WTC11 (cell line): ENCODE data around the gene PCSK2. TPM values are rescaled to one million over a fixed set of nuclear protein-coding genes. Genes with fewer than 3 reads are reported as not detected.

Experiments
- ATAC-seq: fragments of 200-7000 bp; cut with Tn5 transposase; 2 replicates; pipeline ENCODE4 v1.10.0; 2021; ENCODE audit warnings: mild to moderate bottlenecking, moderate library complexity
- CTCF ChIA-PET: fragments of 300-600 bp; sonication (Branson Sonifier 250); formaldehyde crosslinking; loops from one replicate; lab custom pipeline; 2021; ENCODE audit warnings: antibody characterized with exemption; lab: Charles Lee
- POLR2A ChIA-PET: fragments of 350-600 bp; sonication (Branson Sonifier 250); formaldehyde crosslinking; loops from one replicate; lab custom pipeline; 2021; ENCODE audit warnings: antibody characterized with exemption; lab: Charles Lee
- DNase-seq: peaks from one replicate; pipeline ENCODE4 v3.0.0; 2021; ENCODE audit warnings: low spot score
- H3K27ac Mint-ChIP-seq: 2 replicates; pipeline ENCODE4 v1.8.0; 2021; ENCODE audit warnings: mixed read lengths
- H3K27me3 Mint-ChIP-seq: 2 replicates; pipeline ENCODE4 v1.8.0; 2021; ENCODE audit warnings: low read depth, mild to moderate bottlenecking, moderate library complexity, mixed read lengths
- H3K36me3 Mint-ChIP-seq: 2 replicates; pipeline ENCODE4 v1.8.0; 2021; ENCODE audit warnings: mixed read lengths
- H3K4me1 Mint-ChIP-seq: 2 replicates; pipeline ENCODE4 v1.8.0; 2022; ENCODE audit warnings: mixed read lengths
- H3K4me3 Mint-ChIP-seq: 2 replicates; pipeline ENCODE4 v1.8.0; 2021; ENCODE audit warnings: mild to moderate bottlenecking, moderate library complexity, mixed read lengths
- H3K9me3 Mint-ChIP-seq: 2 replicates; pipeline ENCODE4 v1.8.0; 2021; ENCODE audit warnings: mixed read lengths
- CREB1 ChIP-seq: sonication (generic); formaldehyde crosslinking; IDR thresholded peaks from 2 replicates; pipeline ENCODE4 v1.8.0; 2023; ENCODE audit warnings: mild to moderate bottlenecking, missing genetic modification reagents
- CREM ChIP-seq: sonication (generic); formaldehyde crosslinking; IDR thresholded peaks from 2 replicates; pipeline ENCODE4 v1.8.1; 2022; ENCODE audit warnings: mild to moderate bottlenecking, missing genetic modification reagents, moderate library complexity
- EMX1 ChIP-seq: fragments of 250-450 bp; sonication (Bioruptor Pico); IDR thresholded peaks from 2 replicates; pipeline ENCODE4 v1.8.0; 2021; ENCODE audit warnings: mild to moderate bottlenecking
- FOXP1 ChIP-seq: sonication (generic); formaldehyde crosslinking; IDR thresholded peaks from 2 replicates; pipeline ENCODE4 v1.8.0; 2022; ENCODE audit warnings: missing genetic modification reagents, mild to moderate bottlenecking, moderate library complexity, borderline replicate concordance
- HMGA2 ChIP-seq: fragments of 250-450 bp; sonication (Bioruptor Pico); IDR thresholded peaks from 2 replicates; pipeline ENCODE4 v1.4.0; 2021; ENCODE audit warnings: mild to moderate bottlenecking, moderate library complexity
- NFE2L1 ChIP-seq: sonication (generic); formaldehyde crosslinking; IDR thresholded peaks from 2 replicates; pipeline ENCODE4 v1.8.1; 2023; ENCODE audit warnings: missing genetic modification reagents
- NR1H2 ChIP-seq: sonication (generic); formaldehyde crosslinking; IDR thresholded peaks from 2 replicates; pipeline ENCODE4 v1.9.0; 2021; ENCODE audit warnings: mild to moderate bottlenecking, moderate library complexity, missing genetic modification reagents
- NR2C2 ChIP-seq: sonication (generic); formaldehyde crosslinking; IDR thresholded peaks from 2 replicates; pipeline ENCODE4 v1.8.0; 2022; ENCODE audit warnings: mild to moderate bottlenecking, missing genetic modification reagents
- ZBTB21 ChIP-seq: sonication (generic); formaldehyde crosslinking; IDR thresholded peaks from 2 replicates; pipeline ENCODE4 v1.8.1; 2023; ENCODE audit warnings: mild to moderate bottlenecking, missing genetic modification reagents, borderline replicate concordance
- ZNF416 ChIP-seq: fragments of 250-450 bp; sonication (Bioruptor Pico); IDR thresholded peaks from 2 replicates; pipeline ENCODE4 v1.9.0; 2021; ENCODE audit warnings: mild to moderate bottlenecking, inconsistent platforms
- ZNF423 ChIP-seq: fragments of 250-450 bp; sonication (Bioruptor Pico); IDR thresholded peaks from 2 replicates; pipeline ENCODE4 v2.1.2; 2022; ENCODE audit warnings: mild to moderate bottlenecking, moderate library complexity
- ZNF671 ChIP-seq: fragments of 250-450 bp; sonication (Bioruptor Pico); IDR thresholded peaks from 2 replicates; pipeline ENCODE4 v1.8.0; 2021; ENCODE audit warnings: mild to moderate bottlenecking
- total RNA-seq: library from RNA; stranded (reverse); gene quantifications from 3 replicates; pipeline ENCODE4 v1.2.3, GENCODE V29; 2021
- TF ChIP-seq, protein P1 (sequence below): fragments of 250-450 bp; sonication (Bioruptor Pico); IDR thresholded peaks from 2 replicates; pipeline ENCODE4 v1.9.0; 2021; ENCODE audit warnings: mild to moderate bottlenecking, borderline replicate concordance
- TF ChIP-seq, protein P2 (sequence below): sonication (generic); formaldehyde crosslinking; IDR thresholded peaks from 2 replicates; pipeline ENCODE4 v1.8.1; 2023; ENCODE audit warnings: mild to moderate bottlenecking, missing genetic modification reagents
- TF ChIP-seq, protein P3 (sequence below): fragments of 250-450 bp; sonication (Bioruptor Pico); IDR thresholded peaks from 2 replicates; pipeline ENCODE4 v1.9.0; 2021; ENCODE audit warnings: mild to moderate bottlenecking

Gene PCSK2
- total RNA-seq, 1 experiment from 2014 or later, result 0.74 TPM

- CTCF ChIA-PET, result no interaction called here
- ATAC-seq (no peak), DNase-seq (no peak)
- POLR2A ChIA-PET, result no interaction called here
- H3K9me3 Mint-ChIP-seq, result no peaks in the 10 kb centered on the region
- no peak overlapping the region for H3K27ac Mint-ChIP-seq
- H3K36me3 Mint-ChIP-seq, result no peaks in the 10 kb centered on the region
- H3K4me1 Mint-ChIP-seq, result peaks cover 12% of the 10 kb centered on the region
- no peak overlapping the region for H3K4me3 Mint-ChIP-seq
- TF ChIP-seq CREB1, result no peak
- no peak for TF ChIP-seq NR1H2 (CRISPR knock-in tag)
- no peak for TF ChIP-seq EMX1 (CRISPR knock-in tag)
- TF ChIP-seq, protein P1, sequence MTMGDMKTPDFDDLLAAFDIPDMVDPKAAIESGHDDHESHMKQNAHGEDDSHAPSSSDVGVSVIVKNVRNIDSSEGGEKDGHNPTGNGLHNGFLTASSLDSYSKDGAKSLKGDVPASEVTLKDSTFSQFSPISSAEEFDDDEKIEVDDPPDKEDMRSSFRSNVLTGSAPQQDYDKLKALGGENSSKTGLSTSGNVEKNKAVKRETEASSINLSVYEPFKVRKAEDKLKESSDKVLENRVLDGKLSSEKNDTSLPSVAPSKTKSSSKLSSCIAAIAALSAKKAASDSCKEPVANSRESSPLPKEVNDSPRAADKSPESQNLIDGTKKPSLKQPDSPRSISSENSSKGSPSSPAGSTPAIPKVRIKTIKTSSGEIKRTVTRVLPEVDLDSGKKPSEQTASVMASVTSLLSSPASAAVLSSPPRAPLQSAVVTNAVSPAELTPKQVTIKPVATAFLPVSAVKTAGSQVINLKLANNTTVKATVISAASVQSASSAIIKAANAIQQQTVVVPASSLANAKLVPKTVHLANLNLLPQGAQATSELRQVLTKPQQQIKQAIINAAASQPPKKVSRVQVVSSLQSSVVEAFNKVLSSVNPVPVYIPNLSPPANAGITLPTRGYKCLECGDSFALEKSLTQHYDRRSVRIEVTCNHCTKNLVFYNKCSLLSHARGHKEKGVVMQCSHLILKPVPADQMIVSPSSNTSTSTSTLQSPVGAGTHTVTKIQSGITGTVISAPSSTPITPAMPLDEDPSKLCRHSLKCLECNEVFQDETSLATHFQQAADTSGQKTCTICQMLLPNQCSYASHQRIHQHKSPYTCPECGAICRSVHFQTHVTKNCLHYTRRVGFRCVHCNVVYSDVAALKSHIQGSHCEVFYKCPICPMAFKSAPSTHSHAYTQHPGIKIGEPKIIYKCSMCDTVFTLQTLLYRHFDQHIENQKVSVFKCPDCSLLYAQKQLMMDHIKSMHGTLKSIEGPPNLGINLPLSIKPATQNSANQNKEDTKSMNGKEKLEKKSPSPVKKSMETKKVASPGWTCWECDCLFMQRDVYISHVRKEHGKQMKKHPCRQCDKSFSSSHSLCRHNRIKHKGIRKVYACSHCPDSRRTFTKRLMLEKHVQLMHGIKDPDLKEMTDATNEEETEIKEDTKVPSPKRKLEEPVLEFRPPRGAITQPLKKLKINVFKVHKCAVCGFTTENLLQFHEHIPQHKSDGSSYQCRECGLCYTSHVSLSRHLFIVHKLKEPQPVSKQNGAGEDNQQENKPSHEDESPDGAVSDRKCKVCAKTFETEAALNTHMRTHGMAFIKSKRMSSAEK (CRISPR knock-in tag), result no peak
- no peak for TF ChIP-seq HMGA2 (CRISPR knock-in tag)
- H3K27me3 Mint-ChIP-seq, result no peaks in the 10 kb centered on the region; the same call in 1 of the 2 replicates
Measured at GRCh38 chr20:17205084-17205813, 21.6 kb upstream of the PCSK2 start.

GRCh38 chr20:17210387-17210786, 16.5 kb upstream of the PCSK2 start:
- ChIA-PET CTCF (no interaction called here), POLR2A (no interaction called here)
- ATAC-seq (no peak), DNase-seq (no peak)
- TF ChIP-seq NFE2L1 (CRISPR knock-in tag) (no peak), CREM (CRISPR knock-in tag) (no peak), ZNF416 (CRISPR knock-in tag) (no peak)
- TF ChIP-seq, protein P2, sequence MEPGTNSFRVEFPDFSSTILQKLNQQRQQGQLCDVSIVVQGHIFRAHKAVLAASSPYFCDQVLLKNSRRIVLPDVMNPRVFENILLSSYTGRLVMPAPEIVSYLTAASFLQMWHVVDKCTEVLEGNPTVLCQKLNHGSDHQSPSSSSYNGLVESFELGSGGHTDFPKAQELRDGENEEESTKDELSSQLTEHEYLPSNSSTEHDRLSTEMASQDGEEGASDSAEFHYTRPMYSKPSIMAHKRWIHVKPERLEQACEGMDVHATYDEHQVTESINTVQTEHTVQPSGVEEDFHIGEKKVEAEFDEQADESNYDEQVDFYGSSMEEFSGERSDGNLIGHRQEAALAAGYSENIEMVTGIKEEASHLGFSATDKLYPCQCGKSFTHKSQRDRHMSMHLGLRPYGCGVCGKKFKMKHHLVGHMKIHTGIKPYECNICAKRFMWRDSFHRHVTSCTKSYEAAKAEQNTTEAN (CRISPR knock-in tag), result no peak
- no peak overlapping the region for H3K27ac Mint-ChIP-seq
- H3K4me1 Mint-ChIP-seq, result no peaks in the 10 kb centered on the region
- H3K4me3 Mint-ChIP-seq, result no peak overlapping the region
- no peaks in the 10 kb centered on the region for H3K36me3 Mint-ChIP-seq
- H3K27me3 Mint-ChIP-seq, result no peaks in the 10 kb centered on the region
- peaks cover 6% of the 10 kb centered on the region for H3K9me3 Mint-ChIP-seq

DNA sequence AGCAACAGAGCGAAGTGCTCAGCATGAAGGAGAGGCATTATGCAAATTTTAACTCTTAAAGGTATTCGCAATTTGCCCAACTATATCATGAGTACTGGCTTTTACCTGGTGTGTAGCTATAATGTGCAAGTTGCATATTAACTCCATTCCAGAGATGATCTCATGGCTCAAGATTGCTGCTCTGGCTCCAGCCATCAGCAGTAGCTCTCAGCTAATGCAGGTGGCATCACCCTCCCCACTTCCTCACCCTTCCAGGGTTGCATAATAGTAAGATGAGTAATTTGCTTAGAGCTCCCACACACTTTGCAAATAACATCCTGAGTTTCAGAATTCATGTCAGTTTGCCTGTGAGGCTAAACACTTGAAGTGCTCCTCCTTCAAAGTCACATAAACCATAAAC, 15.9 kb upstream of the PCSK2 start:
- Mint-ChIP-seq H3K9me3 (peaks cover 6% of the 10 kb centered on the region), H3K4me1 (no peaks in the 10 kb centered on the region), H3K27ac (no peak overlapping the region), H3K27me3 (no peaks in the 10 kb centered on the region; the same call in 1 of the 2 replicates), H3K4me3 (no peak overlapping the region), H3K36me3 (no peaks in the 10 kb centered on the region)
- ATAC-seq, result no peak
- ChIA-PET POLR2A (no interaction called here), CTCF (no interaction called here)
- no peak for DNase-seq
- TF ChIP-seq ZNF671 (CRISPR knock-in tag) (no peak), NR2C2 (CRISPR knock-in tag) (no peak), NFE2L1 (CRISPR knock-in tag) (no peak), ZBTB21 (CRISPR knock-in tag) (no peak), ZNF423 (no peak), FOXP1 (CRISPR knock-in tag) (no peak)
- TF ChIP-seq, protein P3, sequence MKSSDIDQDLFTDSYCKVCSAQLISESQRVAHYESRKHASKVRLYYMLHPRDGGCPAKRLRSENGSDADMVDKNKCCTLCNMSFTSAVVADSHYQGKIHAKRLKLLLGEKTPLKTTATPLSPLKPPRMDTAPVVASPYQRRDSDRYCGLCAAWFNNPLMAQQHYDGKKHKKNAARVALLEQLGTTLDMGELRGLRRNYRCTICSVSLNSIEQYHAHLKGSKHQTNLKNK, result no peak
